Skeletal muscle cell (primary cell): Measurements from ENCODE around the gene MAP4K4.

Source experiments
- DNase-seq: peaks from one replicate; pipeline ENCODE4 v3.0.0-alpha.2; 2010; ENCODE audit warnings: low read depth
- H3K4me3 ChIP-seq: 2 replicates; pipeline ENCODE4 v1.5.1; 2011; ENCODE audit warnings: low read depth, mild to moderate bottlenecking, control low read depth, low read length, moderate library complexity

Gene MAP4K4

GRCh38 chr2:101874069-101874468, 176.6 kb downstream of the MAP4K4 start:
- H3K4me3 ChIP-seq: no peak overlapping the region
- no peak for DNase-seq

- DNase-seq: no peak
- no peak overlapping the region for H3K4me3 ChIP-seq
Measured at GRCh38 chr2:101879466-101879865, 182.0 kb downstream of the MAP4K4 start.

GRCh38 chr2:101881131-101881530, 183.6 kb downstream of the MAP4K4 start:
- no peak for DNase-seq
- no peak overlapping the region for H3K4me3 ChIP-seq

- H3K4me3 ChIP-seq: no peak overlapping the region
- no peak for DNase-seq
Measured at GRCh38 chr2:101882769-101883307, 185.3 kb downstream of the MAP4K4 start.

GRCh38 chr2:101883860-101884259, 186.4 kb downstream of the MAP4K4 start:
- no peak overlapping the region for H3K4me3 ChIP-seq
- peak; percentile 26 for DNase-seq

- H3K4me3 ChIP-seq: no peak overlapping the region
- DNase-seq: no peak
Measured at GRCh38 chr2:101884423-101884822, 186.9 kb downstream of the MAP4K4 start.

- peak; percentile 27 for DNase-seq
- no peak overlapping the region for H3K4me3 ChIP-seq
Measured at GRCh38 chr2:101887328-101887727, 189.8 kb downstream of the MAP4K4 start.

GRCh38 chr2:101889460-101890098, 192.1 kb downstream of the MAP4K4 start:
- no peak for DNase-seq
- H3K4me3 ChIP-seq: no peak overlapping the region

GRCh38 chr2:101892377-101892776, 194.9 kb downstream of the MAP4K4 start:
- no peak for DNase-seq
- no peak overlapping the region for H3K4me3 ChIP-seq

- no peak for DNase-seq
- H3K4me3 ChIP-seq: no peak overlapping the region
Measured at GRCh38 chr2:101893681-101894381, 196.3 kb downstream of the MAP4K4 start.

- no peak for DNase-seq
- H3K4me3 ChIP-seq: no peak overlapping the region
Measured at GRCh38 chr2:101895039-101895438, 197.5 kb downstream of the MAP4K4 start.

- no peak for DNase-seq
- no peak overlapping the region for H3K4me3 ChIP-seq
Measured at GRCh38 chr2:101895819-101896322, 198.4 kb downstream of the MAP4K4 start.

GRCh38 chr2:101897301-101897700, 199.8 kb downstream of the MAP4K4 start:
- no peak for DNase-seq
- no peak overlapping the region for H3K4me3 ChIP-seq

GRCh38 chr2:101899265-101899664, 201.8 kb downstream of the MAP4K4 start:
- DNase-seq: no peak
- no peak overlapping the region for H3K4me3 ChIP-seq

- H3K4me3 ChIP-seq: no peak overlapping the region
- DNase-seq: no peak
Measured at GRCh38 chr2:101899871-101900270, 202.4 kb downstream of the MAP4K4 start.

GRCh38 chr2:101900375-101900774, 202.9 kb downstream of the MAP4K4 start:
- H3K4me3 ChIP-seq: no peak overlapping the region
- no peak for DNase-seq

- H3K4me3 ChIP-seq: no peak overlapping the region
- no peak for DNase-seq
Measured at GRCh38 chr2:101901241-101901640, 203.7 kb downstream of the MAP4K4 start.

GRCh38 chr2:101902169-101902568, 204.7 kb downstream of the MAP4K4 start:
- no peak overlapping the region for H3K4me3 ChIP-seq

GRCh38 chr2:101904916-101905315, 207.4 kb downstream of the MAP4K4 start:
- DNase-seq: no peak
- no peak overlapping the region for H3K4me3 ChIP-seq

More at GRCh38 chr2:101902169-101902568, 204.7 kb downstream of the MAP4K4 start:
- DNase-seq: no peak

GRCh38 chr2:101905746-101906336, 208.3 kb downstream of the MAP4K4 start:
- no peak overlapping the region for H3K4me3 ChIP-seq
- DNase-seq: no peak
